HG03025 (cell line): ENCODE data around the gene HTR3D.
A peak's percentile ranks its signal among the peaks of the same experiment; 100 is the strongest.
"Not testable (repeated sequence)": the region's sequence is repeated elsewhere in the genome, so short reads cannot be mapped to it uniquely, and the experiment has no call there.

Experiments used
- ATAC-seq: cut with Tn5 transposase; IDR thresholded peaks from one replicate; pipeline ENCODE4 v1.9.1; 2021; ENCODE audit warnings: mild to moderate bottlenecking, moderate library complexity; ENCODE audit not compliant: unreplicated experiment, low FRiP score

HTR3D gene, protein sequence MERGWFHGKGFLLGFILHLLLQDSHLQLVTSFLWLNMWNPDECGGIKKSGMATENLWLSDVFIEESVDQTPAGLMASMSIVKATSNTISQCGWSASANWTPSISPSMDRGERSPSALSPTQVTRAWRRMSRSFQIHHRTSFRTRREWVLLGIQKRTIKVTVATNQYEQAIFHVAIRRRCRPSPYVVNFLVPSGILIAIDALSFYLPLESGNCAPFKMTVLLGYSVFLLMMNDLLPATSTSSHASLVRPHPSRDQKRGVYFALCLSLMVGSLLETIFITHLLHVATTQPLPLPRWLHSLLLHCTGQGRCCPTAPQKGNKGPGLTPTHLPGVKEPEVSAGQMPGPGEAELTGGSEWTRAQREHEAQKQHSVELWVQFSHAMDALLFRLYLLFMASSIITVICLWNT

DNA sequence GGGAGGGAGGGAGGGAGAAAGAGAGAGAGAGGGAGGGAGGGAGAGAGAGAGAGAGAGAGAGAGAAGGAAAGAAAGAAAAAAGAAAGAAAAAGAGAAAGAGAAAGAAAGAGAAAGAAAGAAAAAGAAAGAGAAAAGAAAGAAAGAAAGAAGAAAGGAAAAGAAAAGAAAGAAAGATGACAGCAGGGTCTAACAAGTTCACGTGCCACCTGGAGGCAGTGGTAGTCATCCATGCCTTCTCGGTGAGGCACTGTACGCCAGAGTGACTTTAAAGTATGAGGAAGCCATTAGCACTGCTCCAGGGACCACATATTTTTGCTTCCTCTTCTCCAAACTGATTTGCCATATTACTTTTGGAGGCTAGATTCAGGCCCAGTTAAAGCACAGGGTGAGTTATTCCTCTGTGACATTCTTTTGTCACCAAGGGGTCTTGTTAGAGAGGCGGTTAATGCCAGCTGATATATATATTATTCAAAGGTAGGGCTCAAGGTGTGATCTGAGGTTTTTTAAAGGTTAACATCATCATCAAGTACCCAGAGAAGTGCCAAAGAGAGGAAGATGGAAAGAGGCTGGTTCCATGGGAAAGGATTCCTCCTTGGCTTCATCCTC, at the start of gene HTR3D:
Gene HTR3D (plus strand): TSS at position 556 of the 606 bp plus-strand sequence. CDS start 0 bp downstream, at position 556.
- ATAC-seq, result no peak

DNA sequence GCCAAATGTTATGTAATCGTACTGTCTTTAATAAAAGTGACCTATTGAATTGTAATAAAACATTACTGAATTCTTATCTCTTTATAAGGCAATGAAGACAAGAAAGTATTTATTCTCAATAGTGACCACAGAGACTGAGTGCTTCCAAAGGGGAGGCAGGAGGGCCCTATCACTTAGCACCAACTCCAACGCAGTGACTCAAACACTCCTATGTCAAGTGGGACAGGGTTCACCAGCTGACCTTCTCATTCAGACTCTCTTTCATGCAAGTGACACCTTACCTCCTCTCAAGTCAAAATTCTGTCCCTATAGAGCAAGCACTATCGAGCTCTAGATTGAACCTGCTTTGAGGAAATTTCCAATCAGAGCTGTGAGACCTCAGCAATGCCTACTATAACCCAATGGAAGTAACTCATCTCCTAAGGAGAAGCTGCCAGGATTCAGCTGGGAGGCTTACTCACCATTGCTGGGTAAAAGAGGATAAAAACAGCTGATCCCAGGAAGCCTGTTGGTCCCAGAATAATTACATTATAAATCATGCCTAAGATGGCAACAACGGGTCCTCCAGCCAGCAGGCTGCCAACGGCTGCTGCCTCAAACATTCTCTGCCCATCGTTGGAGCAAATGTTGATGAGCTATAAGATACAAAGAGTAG, 49.4 kb upstream of the HTR3D start:
- no peak for ATAC-seq

DNA sequence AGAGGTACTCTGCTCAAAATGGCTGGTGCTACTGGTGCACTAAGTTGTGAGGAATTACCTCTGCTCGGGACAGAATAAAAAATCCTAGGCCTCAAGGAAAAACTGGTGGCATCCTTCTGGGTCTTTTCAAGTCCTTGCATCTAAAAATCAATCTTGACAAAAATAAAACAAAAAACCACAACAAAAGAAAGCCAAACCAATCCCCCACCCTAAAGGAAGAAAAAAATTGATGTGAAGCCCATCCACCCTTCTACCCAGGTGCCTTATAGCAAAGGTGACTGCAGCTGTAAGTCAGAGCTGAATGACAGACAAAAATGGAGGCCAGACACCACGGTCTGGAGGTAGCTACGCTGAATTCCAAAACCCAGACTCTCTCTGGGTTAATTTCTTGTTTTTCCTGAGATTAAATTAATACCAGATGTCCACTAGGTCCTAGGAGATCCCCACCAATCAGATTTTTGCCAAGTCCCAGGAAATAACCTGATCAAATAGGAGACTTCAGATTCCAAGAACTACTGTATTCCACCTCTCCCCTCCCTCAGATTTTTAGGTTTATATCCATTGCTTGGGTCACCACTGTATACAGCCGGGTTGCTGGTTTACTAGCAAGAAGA, 47.3 kb upstream of the HTR3D start:
- ATAC-seq, result no peak

DNA sequence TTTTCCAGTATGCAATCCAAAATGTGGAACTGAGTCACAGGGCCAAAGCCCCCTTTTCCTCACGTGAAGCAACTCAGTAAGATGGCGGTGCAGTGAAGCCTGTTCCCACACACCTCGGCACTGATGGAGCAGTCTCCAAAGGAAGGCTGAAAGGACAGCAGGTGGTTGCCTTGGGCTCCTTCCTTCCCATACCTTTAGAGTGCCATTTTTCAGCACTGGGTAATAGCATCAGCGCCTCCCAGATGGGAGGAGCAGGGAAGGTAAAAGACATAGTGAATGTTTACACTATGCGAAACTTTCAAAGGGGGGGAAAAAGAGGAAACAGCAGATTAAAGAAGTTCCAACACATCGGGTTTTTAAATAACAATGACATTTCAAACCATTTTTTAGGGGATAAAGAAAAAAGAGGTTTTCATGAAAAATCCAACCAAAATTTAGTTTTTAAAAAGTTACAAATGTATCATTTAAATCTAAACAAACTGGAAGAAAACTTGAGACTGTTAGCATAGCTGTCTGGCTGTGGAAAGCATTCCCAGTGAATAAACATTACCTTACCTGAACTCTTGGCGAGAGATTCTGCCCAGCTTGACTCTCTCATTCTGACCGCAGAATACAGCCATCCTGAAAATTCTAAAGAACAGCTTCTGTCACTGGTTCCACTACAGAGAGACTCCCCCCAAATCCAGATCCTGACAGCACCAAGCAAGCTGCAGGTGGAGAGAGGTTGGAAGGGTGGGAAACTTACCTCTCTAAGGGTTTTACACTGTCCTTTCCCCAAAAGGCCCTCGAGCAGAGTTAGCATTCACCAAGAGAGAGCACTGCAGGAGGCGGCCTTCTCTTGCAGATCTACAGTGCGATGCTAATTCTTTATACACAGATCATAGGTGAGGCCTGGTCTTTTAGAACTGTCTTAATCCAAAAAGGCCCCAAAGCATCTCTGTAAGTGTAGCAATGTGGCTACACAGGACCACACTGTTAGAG, 46.5 kb upstream of the HTR3D start:
- no peak for ATAC-seq

DNA sequence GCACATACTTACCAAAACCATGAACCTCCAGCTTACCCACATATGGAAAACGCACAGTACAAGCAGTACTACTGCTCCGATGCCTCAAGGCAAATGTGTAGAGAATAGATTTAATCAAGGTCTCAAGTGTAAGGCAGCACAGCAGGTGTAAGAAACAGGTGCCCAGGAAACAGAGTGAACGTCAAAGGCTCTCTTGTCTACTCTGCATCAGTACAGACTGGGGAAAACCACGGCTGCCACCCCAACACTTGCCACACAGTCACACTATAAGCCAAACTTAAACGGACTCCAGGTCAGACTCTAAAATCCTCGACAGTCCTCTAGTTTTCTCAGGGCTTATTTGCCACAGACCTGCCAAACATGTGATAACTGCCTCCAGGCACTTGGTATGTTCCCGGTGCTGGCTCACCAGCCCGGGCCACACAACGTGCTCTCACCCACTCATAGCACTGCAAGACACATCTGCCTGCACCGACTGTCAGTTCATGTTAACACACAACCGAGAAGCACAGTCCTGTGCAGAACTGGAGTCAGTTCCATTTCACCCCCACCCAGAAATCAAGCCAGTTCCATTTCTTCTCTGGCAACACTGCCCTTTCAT, 44.4 kb upstream of the HTR3D start:
- ATAC-seq, result no peak

DNA sequence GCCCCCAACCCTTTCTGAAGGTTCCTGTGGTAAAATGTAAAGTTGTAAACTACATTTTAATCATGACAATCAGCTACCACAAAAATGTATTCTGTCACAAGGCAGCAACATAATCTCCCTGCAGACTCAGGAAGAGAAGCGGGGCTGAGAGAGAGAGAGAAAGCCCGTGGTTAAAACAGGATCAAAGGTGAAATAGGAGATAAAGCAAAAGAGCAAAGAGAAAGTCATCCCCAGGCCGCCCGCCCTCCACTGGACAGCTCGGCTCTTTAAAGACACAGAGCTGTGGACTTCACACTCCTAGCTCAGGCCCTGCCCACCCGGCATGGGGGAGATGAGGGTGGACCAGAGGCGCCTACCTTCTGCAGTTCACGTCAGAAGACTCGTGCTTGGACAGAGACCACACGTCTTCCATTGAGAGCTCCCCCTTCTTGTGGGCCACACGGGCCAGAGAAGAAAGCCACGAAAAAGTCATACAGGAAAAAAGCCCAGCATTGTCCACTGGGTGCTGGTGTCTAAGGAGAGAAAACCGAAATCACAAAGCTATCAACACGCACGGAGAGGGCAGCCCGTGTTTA, 43.2 kb upstream of the HTR3D start:
- no peak for ATAC-seq

DNA sequence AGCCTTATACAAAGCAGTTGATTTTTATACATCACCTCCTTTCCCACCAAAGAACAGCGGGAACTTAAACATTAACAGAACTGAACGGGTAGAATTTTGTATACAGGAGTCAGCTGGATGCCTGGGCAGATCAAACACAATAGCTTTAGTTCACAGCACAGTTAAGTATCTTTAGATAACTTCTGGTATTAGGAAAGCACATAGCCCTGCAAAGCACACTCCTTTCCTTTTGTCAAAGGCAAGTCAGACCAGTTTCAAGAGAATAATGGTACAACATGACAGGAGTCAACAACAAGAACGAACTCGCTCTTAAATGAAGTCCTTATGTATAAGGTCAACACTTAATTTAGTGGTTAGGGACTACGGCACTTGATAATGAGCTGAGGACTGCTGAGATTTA, 40.1 kb upstream of the HTR3D start:
- no peak for ATAC-seq

DNA sequence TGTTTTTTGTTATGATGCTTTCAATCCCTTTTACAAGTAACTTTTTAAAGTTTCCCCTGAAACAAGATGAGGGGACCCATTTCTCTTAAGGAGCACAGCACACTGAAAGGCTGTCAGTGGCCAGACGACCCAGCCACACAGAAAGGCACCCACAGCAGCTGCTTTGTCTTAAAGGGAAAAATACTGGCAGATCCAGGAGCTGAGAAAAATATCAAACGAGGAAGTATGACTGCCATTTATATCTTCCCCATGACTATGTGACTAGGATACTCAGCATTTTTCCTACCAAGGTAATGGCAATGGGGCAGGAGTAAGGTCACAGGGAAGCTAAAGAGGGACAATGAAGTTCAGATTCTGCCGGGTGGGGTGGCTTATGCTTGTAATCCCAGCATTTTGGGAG, 29.8 kb upstream of the HTR3D start:
- ATAC-seq, result no peak

DNA sequence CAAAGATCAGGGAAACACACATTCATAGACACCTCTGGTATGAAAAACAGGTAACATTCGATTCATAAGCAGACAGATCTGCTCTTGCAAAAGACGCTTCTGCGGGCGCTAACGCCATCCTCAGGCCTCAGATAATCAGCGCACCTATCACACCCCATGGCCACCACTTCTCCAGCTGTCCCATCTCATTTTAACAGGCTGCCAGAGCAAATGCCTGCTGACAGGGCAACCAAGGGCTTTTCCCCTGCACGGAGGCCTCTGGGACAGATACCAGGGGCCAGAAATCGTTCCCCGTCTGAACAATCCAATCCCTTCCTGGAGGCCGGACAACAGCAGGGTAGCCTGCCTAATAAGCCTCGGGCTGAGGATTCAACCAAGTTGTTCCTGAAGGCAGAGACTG, 29.1 kb upstream of the HTR3D start:
- ATAC-seq, result no peak

DNA sequence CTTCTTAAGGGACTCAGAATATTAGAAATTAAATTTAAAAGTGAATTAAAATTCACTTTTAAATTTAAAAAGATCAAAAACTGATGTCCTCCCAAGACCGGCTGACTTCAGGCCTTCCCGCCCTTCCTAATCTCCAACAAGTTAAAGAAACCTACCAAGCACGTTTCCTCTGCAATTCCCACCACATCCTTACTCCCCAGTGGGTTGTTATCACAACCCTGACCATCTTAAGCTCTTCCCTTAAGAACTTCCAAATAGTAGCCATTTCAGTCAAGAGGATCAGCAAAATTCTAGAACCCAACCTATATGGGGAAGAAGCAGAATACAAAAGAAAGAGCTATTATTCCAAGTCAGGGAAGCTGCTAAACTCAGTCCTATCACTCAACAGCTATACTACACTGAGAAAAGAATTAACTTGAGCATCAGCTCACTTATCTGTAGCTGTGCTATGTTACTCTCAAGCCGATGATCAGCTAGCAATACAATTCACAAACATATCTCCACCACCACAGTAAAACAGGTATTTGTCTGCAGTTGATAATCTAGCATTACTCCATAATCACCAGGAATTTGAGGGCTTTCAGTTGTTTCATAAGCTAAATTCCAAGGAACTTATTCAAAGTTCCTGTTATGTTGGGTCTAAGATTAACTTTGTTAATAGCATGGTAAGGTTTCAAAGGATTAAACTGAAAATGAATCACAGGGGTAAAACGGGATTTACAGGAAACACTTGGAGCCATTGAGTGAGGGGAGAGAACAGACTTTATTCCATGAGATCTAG, 28.2 kb upstream of the HTR3D start:
- ATAC-seq, result no peak

DNA sequence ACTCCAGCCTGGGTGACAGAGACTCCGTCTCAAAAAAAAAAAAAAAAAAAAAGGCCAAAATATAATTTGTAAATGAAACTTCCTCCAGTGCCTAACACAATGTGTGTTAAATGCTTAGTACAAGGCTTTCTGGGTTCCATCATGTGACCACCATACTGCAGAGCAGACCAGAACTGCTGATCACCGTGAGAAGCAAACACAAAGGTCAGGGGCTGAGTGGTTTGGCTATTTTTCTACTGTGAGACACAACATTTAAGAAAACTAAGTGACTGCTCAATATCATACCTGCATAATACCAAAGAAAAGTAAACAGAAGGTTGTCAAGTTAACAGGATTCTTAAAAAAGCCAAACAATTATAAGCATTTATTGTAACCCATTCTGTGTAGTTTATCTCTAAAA, 27.1 kb upstream of the HTR3D start:
- no peak for ATAC-seq

DNA sequence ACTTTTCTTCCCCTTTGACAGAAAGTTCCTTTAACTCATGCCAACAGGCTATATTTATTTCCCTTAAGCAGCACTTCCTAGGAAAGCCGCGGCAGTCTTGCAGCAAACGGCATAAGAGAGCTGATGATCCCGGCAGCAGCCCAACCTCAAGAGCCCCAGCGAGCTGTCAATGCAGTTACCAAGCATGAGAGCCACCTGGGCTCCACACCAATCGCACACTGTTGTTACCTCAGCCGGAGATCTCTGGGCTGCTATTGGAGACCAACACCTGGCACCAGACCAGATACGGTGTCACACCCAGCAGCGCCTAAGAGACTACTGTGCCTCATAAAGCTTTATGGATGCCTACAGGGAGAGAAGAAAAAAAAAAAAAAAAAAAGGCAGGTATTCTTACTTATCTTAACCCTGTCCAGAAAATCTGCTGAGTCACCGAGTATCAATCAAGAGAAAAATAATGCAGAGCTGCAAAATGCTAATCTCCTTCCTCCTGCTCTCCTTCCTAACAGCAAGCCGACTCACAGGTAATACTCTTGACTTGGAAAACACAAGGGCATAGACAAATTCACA, 25.5 kb upstream of the HTR3D start:
- peak; percentile 61 for ATAC-seq

DNA sequence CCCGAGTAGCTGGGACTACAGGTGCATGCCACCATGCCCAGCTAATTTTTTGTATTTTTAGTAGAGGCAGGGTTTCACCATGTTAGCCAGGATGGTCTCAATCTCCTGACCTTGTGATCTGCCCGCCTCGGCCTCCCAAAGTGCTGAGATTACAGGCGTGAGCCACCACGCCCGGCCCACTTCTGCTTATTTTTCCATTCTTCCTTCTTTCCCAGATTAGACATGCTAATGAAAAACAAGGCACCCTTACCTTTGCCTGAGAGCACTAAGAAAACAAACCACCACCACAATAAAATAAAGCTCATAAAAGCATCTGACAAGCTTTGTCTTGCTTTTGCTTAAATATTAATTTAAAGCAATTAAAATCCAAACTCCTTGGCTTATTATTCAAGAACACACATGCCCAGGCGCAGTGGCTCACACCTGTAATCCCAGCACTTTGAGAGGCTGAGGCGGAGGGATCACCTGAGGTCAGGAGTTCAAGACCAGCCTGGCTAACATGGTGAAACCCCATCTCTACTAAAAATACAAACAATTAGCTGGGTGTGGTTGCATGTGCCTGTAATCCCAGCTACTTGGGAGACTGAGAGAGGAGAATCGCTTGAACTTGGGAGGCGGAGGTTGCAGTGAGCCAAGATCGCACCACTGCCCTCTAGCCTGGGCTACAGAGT, 24.3 kb upstream of the HTR3D start:
- not testable (repeated sequence) for ATAC-seq

DNA sequence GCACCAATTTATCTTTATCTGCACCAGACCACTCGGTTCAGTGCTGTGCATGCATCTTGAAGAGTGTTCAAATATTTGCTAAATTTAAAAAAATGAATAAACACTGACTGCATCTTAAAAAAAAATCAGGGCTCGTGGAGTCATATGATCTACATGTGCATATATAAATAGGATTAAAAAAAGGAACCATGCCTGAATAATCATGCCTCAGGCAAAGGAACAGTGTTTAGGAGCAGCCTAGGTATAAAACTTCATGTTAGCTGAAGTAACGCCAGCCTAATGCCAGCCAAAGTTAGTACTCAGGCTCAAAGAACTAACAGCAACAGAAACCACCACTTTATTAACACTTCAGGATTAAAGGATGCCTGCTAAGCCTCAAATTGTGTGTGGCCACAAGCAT, 23.4 kb upstream of the HTR3D start:
- ATAC-seq, result no peak

DNA sequence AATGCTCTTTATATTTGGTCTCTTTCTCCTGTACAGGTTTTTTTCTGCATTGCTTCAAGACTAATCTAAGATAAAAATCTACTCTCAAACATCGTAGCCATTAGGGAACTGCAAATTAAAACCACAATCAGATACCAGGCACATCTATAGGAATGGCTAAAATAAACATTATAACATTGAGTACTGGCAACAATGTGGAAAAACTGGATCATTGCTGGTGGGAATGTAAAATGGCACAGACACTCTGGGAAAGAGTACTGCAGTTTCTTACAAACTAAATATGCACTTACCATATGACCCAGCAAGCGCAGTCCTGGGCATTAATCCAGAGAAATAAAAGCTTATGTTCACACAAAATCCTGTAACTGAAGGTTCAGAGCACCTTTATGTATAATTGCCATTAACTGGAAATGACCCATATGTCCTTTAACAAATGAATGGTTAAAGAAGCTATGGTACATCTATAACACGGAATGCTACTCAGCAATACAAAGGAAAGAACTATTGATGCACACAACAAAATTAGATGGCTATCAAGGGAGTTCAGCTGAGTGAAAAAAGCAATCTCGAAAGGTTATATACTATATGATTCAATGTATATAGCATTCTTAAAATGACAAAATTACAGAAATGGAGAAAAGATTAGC, 20.2 kb upstream of the HTR3D start:
- no peak for ATAC-seq

DNA sequence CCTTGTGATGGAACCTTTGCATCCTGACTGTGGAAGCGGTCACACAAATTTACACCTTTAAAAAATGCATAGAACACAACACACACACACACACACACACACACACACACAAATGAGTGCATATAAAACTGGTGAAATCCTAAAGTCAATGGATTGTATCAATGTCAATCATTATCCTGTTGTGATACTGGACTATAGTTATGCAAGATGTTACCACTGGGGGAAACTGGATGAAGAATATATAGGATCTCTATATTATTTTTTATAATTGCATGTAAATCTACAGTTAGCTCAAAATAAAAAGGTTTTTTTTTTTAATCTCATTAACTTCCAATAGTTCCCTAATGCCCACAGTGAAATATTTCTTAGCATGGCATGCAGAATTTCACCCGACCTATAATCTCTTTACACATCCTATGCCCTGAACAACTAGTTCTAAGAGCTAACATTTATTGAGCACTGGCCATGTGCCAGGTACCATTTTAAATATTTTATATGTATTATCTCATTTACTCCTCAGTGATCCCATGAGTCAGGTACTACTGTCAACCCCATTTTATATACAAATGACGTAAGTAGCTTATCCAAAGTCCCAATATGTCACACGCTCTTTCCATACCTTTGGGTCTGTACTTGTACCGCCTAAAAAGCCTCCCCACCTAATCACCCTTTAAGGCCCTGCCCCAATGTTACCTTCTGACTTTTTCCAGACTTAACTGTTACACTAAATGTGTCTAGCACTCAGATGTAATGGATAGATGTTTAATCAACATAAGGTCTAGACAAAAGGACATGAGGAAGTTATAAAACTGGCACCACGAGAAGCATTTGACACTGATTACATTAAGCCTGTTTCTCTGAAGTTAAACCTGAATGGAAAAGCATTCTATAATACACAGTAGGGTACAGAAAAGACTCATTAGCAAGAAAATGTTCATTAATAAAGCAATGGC, 19.3 kb upstream of the HTR3D start:
- no peak for ATAC-seq
